ENCODE data around the gene STAC.

Gene STAC

GRCh38 chr3:36367912-36368573 lies 12.3 kb upstream of the STAC start:
- H3K27ac ChIP-seq, result no peak overlapping the region
- TF ChIP-seq ZFX (IDR thresholded peaks at IDR 0.05), result no peak
- TF ChIP-seq, protein P1, sequence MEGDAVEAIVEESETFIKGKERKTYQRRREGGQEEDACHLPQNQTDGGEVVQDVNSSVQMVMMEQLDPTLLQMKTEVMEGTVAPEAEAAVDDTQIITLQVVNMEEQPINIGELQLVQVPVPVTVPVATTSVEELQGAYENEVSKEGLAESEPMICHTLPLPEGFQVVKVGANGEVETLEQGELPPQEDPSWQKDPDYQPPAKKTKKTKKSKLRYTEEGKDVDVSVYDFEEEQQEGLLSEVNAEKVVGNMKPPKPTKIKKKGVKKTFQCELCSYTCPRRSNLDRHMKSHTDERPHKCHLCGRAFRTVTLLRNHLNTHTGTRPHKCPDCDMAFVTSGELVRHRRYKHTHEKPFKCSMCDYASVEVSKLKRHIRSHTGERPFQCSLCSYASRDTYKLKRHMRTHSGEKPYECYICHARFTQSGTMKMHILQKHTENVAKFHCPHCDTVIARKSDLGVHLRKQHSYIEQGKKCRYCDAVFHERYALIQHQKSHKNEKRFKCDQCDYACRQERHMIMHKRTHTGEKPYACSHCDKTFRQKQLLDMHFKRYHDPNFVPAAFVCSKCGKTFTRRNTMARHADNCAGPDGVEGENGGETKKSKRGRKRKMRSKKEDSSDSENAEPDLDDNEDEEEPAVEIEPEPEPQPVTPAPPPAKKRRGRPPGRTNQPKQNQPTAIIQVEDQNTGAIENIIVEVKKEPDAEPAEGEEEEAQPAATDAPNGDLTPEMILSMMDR (conservative IDR thresholded peaks at IDR 0.05), result no peak

- TF ChIP-seq, protein P1 (conservative IDR thresholded peaks at IDR 0.05), result no peak
- TF ChIP-seq ZFX (IDR thresholded peaks at IDR 0.05), result no peak
These were observed 7.8 kb upstream of the STAC start for GRCh38 chr3:36372534-36372935.

GRCh38 chr3:36373084-36373483 lies 7.2 kb upstream of the STAC start:
- no peak for TF ChIP-seq ZFX (IDR thresholded peaks at IDR 0.05)
- TF ChIP-seq, protein P1 (conservative IDR thresholded peaks at IDR 0.05), result no peak
- no peak overlapping the region for H3K27ac ChIP-seq

More at GRCh38 chr3:36372534-36372935, 7.8 kb upstream of the STAC start:
- no peak overlapping the region for H3K27ac ChIP-seq

DNA sequence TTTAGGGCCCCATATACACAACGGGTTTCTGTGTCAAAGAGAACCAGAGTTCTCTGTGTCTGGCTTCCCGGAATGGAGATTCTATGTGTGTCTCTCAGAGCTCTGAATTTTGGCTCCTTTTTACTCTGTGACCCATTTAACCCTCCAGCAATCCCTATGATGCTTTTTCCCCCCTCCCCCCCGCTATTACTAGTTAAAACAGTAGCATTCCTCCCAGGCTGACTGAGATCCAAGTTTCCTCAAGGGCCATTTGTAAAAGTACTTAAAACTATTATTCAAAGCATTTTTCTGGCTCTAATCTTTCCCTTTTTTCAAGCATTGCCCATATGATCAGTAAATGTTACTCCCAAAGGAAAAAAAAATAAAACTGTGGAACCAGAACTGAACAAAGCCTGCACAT lies 6.6 kb upstream of the STAC start:
- no peak overlapping the region for H3K27ac ChIP-seq
- TF ChIP-seq ZFX (IDR thresholded peaks at IDR 0.05), result no peak
- TF ChIP-seq, protein P1 (conservative IDR thresholded peaks at IDR 0.05), result no peak

GRCh38 chr3:36379872-36380220 lies 458 bp upstream of the STAC start:
- TF ChIP-seq ZFX (IDR thresholded peaks at IDR 0.05), result no peak
- TF ChIP-seq, protein P1 (conservative IDR thresholded peaks at IDR 0.05), result no peak
- peak overlapping the region; percentile 14; the same call in 1 of the 2 replicates for H3K27ac ChIP-seq

DNA sequence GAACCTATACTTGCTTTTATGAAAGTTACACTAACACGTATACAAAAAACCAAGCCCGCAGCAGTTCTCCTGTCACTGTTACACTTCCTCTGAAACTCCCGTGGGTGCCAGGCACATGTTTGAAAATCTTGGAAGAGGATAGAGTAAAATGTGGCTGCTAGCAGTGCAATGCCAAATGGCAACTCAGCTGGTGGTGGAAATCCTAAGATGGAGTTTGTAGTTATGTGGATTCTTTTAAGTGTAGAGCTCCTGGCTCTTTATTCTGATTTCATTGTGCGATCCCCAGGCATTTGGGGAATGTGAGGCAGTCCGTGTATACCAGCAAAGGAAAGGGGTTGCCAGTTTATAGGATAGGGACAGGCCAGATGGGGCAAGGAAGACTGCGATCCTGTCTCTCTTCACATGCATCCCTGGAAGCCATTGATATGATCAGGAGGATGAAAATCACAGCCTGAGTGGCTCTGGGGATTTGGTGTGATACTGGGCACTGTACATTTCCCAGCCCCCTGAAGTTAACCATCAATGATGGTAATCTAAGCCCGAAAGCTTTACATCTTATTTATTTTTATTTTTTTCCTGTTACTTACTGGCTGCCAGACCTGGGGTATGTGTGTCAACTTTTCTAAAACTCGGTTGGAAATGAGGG lies 1.1 kb downstream of the STAC start:
- TF ChIP-seq ZFX (IDR thresholded peaks at IDR 0.05), result no peak
- TF ChIP-seq, protein P1 (conservative IDR thresholded peaks at IDR 0.05), result no peak
- H3K27ac ChIP-seq, result no peak overlapping the region

- no peak overlapping the region for H3K27ac ChIP-seq
These were observed 13.3 kb downstream of the STAC start for GRCh38 chr3:36393563-36393962.

More at GRCh38 chr3:36393563-36393962, 13.3 kb downstream of the STAC start:
- TF ChIP-seq ZFX (IDR thresholded peaks at IDR 0.05), result no peak
- TF ChIP-seq, protein P1 (conservative IDR thresholded peaks at IDR 0.05), result no peak
